C4-2B (cell line): ENCODE data around the gene NECTIN4.

Experiments used
- H3K27ac ChIP-seq: fragments of 450-650 bp; 2 replicates; pipeline ENCODE4 v1.5.1; 2017
- CTCF ChIP-seq: fragments of 450-650 bp; conservative IDR thresholded peaks from 2 replicates; pipeline ENCODE4 v1.5.1; 2017; ENCODE audit warnings: mild to moderate bottlenecking
- ZFX ChIP-seq: fragments of 450-650 bp; IDR thresholded peaks from 2 replicates; pipeline ENCODE4 v1.6.1; 2017

NECTIN4 gene

GRCh38 chr1:161052899-161053298 is 36.5 kb downstream of the NECTIN4 start:
- no peak for TF ChIP-seq ZFX
- no peak for TF ChIP-seq CTCF
- H3K27ac ChIP-seq = no peak overlapping the region

GRCh38 chr1:161051219-161051618 is 38.1 kb downstream of the NECTIN4 start:
- H3K27ac ChIP-seq = no peak overlapping the region
- TF ChIP-seq ZFX (no peak), CTCF (no peak)

- TF ChIP-seq CTCF = no peak
- no peak for TF ChIP-seq ZFX
- H3K27ac ChIP-seq = no peak overlapping the region
Measured at GRCh38 chr1:161048949-161049722, 40.2 kb downstream of the NECTIN4 start.

- TF ChIP-seq CTCF (no peak), ZFX (no peak)
- H3K27ac ChIP-seq = no peak overlapping the region
Measured at GRCh38 chr1:161047436-161048420, 41.6 kb downstream of the NECTIN4 start.

GRCh38 chr1:161046605-161047228 is 42.6 kb downstream of the NECTIN4 start:
- TF ChIP-seq CTCF (no peak), ZFX (no peak)
- H3K27ac ChIP-seq = peak overlapping the region; percentile 94; the same call in 1 of the 2 replicates

- TF ChIP-seq ZFX (peak; percentile 68), CTCF (no peak)
- H3K27ac ChIP-seq = peak within 1 kb of the TSS; percentile 94
Measured at GRCh38 chr1:161045736-161046604, 43.4 kb downstream of the NECTIN4 start, which contains the start of gene USF1. USF1 (minus strand) TSS chr1:161045977; CDS start chr1:161043275, 2,702 bp downstream.
